ENCODE measurements around the gene PEX11G.

- TF ChIP-seq CTCF (IDR thresholded peaks at IDR 0.05) (no peak), POLR2A (IDR thresholded peaks at IDR 0.05) (no peak), EP300 (IDR thresholded peaks at IDR 0.05) (no peak)
Observed at GRCh38 chr19:7522923-7523667, 34.3 kb upstream of the PEX11G start.
